Measurements from ENCODE around the gene LPA. TPM values are rescaled to one million over a fixed set of nuclear protein-coding genes. Genes with fewer than 3 reads are reported as not detected.

Gene LPA
- total and polyA plus RNA-seq, 10 donors = not detected

GRCh38 chr6:160487116-160487515 is 177.0 kb downstream of the LPA start:
- no peaks in the 10 kb centered on the region for H3K4me1 ChIP-seq
- no peak overlapping the region for H3K27ac ChIP-seq
- DNase-seq = no peak
- no peak for TF ChIP-seq POLR2AphosphoS5 (IDR thresholded peaks at IDR 0.05)
- TF ChIP-seq, protein P1, sequence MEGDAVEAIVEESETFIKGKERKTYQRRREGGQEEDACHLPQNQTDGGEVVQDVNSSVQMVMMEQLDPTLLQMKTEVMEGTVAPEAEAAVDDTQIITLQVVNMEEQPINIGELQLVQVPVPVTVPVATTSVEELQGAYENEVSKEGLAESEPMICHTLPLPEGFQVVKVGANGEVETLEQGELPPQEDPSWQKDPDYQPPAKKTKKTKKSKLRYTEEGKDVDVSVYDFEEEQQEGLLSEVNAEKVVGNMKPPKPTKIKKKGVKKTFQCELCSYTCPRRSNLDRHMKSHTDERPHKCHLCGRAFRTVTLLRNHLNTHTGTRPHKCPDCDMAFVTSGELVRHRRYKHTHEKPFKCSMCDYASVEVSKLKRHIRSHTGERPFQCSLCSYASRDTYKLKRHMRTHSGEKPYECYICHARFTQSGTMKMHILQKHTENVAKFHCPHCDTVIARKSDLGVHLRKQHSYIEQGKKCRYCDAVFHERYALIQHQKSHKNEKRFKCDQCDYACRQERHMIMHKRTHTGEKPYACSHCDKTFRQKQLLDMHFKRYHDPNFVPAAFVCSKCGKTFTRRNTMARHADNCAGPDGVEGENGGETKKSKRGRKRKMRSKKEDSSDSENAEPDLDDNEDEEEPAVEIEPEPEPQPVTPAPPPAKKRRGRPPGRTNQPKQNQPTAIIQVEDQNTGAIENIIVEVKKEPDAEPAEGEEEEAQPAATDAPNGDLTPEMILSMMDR (IDR thresholded peaks at IDR 0.05 in 8 of 11, conservative IDR thresholded peaks at IDR 0.05 in 3 of 11) = no peak
- no peak for TF ChIP-seq POLR2A (IDR thresholded peaks at IDR 0.05)
- no peak overlapping the region for H3K4me3 ChIP-seq
- H3K9me3 ChIP-seq = no peaks in the 10 kb centered on the region
- peaks cover 0 to 33% (median 15%) of the 10 kb centered on the region in 6 donors for H3K36me3 ChIP-seq
- no peaks in the 10 kb centered on the region for H3K27me3 ChIP-seq (replicated peaks in 1 of 7)
- intact Hi-C loops (cut with DNase I; ENCODE audit: low total_unique reads) = no loop called here
- 88 to 93% (median 91%) methylated on average over 11 of the region's 11 CpGs for WGBS, 5 donors

Other genes starting within 250 kb of the LPA start
- gene PLG, start 38.0 kb upstream of the LPA start, total RNA-seq = under 1 TPM in 2 of 7 donors, not detected in 5; 0.46 to 0.57 TPM
- not detected for gene PLG, start 38.0 kb upstream of the LPA start, polyA plus RNA-seq